COLO829 (cell line): ENCODE data around the gene AQP7.
"Not testable (repeated sequence)": the region's sequence is repeated elsewhere in the genome, so short reads cannot be mapped to it uniquely, and the experiment has no call there.

Source experiments
- DNase-seq: peaks from one replicate; pipeline ENCODE4 v3.0.0; 2012; ENCODE audit warnings: low spot score

AQP7 gene

GRCh38 chr9:33433871-33434270 is 31.5 kb upstream of the AQP7 start:
- no peak for DNase-seq

- DNase-seq = no peak
These were observed 29.1 kb upstream of the AQP7 start for GRCh38 chr9:33431420-33431819.

DNA sequence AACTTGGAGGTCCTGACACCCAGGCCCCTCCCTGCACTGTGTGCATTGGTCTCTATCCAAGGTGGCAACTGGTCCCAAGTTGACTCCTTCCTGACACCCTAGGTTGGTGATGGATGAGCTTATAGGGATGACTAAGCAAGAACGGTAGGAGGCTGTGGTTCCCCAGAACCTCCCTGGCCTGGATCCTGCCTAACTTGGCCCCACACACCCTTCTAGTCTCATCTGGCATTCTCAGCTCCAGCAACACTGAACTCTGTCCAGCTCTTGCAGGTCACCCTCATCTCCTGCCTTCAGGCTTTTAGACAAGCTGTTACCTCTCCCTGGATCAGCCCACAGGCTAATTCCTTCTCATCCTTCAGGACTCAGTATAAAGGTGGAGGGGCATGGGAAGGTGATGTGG is 28.6 kb upstream of the AQP7 start:
- DNase-seq = no peak

- DNase-seq = no peak
These were observed 27.1 kb upstream of the AQP7 start for GRCh38 chr9:33429256-33429985.

DNA sequence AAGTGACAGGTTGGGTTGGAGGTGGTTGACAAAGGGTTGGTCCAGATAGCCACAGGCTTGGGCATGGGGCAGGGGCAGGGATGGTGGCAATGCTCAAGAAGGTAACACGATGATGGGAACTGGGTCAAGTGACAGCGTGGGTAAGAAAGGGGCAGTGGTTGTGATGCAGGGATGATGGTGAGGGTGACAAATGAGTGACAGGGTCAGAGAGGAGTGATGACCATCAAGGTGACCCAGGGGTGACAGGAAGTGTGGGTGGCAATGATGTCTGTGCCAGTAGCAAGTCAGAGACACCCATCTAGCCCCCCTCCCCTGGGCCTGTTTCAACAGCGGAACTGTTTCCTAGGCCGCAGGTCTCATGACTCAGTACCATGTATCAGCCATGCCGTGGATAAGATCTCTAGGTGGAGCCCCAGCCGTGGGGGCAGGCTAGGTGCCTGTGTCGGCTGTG is 24.5 kb upstream of the AQP7 start:
- DNase-seq = no peak

DNA sequence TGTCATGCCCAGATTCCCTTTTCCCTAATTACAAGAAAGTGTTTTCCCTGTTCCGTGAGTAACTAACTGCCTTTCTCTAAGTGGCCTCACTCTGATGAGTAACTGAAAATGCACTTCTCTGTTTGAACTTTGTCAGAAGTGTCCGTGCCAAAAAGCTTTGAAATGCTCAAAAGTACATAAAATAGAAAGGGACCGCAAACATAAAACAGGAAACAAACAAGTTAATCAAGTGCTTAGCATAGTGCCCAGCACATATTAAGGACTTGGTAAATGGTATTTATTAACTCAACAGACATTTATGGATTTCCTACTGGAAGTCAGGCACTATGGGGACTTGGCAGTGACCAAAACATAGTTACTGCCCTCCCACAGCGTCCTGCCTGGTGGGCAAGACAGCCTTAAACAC is 22.8 kb upstream of the AQP7 start:
- no peak for DNase-seq

- not testable (repeated sequence) for DNase-seq
These were observed 22.1 kb upstream of the AQP7 start for GRCh38 chr9:33424492-33424891.

- not testable (repeated sequence) for DNase-seq
These were observed 21.7 kb upstream of the AQP7 start for GRCh38 chr9:33424043-33424442.

DNA sequence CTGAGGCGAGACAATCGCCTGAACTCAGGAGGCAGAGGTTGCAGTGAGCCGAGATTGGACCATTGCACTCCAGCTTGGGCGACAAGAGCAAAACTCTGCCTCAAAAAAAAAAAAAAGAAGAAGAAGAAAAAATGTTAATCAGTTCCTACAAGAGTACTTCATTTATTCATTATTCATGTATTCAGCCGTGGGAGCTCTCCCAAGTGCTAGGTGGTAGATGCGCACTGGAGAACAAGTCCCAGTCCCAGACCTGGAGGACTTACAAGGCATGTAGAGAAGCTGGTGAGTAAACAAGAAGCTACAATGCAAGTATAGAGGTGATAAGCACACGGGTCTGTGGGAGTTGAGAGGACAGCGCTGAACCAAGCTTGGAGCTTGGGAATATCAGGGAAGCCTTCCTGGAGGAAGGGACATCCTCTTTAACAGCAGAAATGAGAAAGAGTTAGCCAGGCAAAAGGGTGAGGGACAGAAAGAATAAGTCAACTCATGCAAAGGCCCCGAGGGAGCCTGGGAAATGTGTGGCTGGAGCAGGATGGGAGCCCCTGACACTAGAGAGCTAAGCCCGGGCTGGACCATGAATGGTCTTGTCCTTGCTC is 17.4 kb upstream of the AQP7 start:
- DNase-seq = no peak

GRCh38 chr9:33418090-33418489 is 15.7 kb upstream of the AQP7 start:
- DNase-seq = no peak

- no peak for DNase-seq
These were observed 14.6 kb upstream of the AQP7 start for GRCh38 chr9:33416996-33417395.

DNA sequence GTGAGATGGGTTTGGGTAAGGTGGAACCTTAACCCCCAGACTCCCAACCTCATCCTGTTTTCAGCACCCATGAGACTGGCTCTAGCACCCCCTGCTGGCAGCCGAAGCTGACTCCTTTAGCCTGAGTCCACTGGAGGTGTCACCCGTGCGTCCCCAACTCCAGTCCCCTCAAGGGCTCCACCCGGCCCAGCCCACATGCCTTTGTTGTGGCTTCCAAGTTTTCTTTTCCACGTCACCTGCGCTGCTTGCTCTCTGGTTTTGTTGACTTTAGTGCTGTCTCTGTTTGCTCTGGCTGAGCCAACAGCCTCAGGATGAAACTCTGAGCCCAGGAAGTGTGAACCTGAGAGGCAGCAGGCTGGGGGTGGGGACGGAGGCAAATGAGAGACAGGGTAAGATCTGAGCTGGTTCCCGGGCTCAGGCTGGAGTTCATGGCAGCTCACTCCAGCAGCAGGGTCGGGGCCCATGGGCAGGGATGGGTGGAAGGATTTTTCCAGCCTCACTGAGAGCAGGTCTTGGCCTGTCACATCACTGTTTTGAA is 13.2 kb upstream of the AQP7 start:
- peak; percentile 28 for DNase-seq

- no peak for DNase-seq
These were observed 12.6 kb upstream of the AQP7 start for GRCh38 chr9:33414889-33415500.

DNA sequence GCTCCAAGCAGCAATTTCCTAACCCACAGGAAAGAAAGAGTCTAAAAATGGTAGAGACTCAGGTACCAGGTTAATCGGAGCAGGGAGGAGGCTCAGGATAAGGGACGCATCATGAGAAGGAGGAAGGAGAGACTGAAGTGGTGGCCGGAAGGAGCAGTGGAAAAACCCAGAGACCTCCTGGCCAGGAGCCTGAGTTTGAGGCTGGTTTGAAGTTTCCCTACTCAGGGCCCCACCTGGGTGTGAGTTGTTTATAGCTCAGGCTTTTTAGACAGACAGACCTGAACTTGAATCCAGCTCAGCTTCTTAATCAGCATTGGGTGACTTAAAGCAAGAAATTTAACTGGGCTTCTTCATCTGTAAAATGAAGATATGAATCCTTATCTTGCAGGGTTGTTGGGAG is 11.9 kb upstream of the AQP7 start:
- DNase-seq = no peak

DNA sequence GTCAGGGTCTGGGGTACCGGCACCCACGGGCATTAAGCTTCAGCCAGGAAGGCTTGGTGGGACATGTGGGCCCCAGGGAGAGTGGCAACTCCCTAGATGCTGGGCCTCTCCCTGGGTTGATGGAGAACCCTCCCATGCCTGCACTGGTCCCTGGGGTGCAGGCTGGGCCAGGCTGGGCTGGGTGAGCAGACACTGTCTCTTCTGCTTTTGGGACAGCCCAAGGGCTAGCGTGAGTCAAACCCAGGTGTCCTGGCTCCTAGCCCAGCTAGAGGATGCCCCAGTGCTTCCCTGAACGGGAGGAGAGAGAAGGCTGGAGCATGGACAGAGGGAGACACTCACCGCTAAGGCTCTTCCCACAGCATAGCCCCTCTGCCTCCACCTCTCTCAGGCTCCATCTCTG is 5.7 kb upstream of the AQP7 start:
- DNase-seq = no peak

GRCh38 chr9:33407061-33407460 is 4.7 kb upstream of the AQP7 start:
- DNase-seq = no peak

DNA sequence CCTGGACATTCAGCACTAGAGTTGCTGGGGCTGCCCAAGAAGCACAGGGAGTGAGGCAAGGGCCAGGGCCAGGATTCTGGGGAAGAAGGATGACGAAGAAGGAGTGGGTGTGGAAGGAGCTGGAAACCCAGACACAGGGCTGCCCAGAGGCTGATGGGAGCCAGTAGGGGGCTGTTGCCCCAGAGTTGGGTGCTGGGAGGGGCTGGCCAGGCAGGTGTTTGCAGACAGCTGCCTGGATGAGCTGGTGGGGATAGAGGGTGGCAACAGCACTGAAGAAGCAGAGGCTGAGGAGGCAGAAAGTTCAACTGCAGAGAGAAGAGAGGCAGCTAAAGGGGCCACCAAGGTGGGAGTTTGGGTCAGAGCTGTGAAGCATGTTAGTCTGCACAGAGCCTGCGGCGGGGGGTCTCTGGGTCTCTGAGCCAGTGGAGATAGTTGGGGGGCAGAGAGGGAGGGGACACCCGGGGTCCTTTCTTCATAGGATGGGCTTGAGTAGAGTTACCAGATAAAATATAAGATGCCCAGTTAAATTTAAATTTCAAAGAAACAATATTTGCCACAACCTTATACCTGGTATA is 2.5 kb upstream of the AQP7 start:
- no peak for DNase-seq

GRCh38 chr9:33403941-33404787 is 1.8 kb upstream of the AQP7 start:
- DNase-seq = peak; percentile 29

DNA sequence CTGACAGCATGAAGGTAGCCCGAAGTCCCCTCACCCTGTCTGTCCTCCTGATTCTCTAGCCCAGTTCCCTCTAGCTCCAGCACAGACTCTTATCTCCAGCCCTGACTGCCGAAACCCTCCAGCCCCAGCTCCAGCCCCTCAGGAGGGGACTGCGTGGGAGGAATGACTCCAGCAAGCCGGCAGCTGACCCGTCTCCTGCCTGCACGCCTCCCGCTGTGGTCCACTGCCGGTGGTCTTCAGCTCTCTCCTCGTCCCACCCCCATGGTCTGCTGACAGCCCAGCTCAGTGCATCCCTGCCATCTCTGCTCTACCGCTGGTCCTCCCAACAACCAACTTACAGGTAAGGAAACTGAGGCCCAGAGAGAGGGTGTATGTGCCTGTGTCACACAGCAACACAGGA is 559 bp downstream of the AQP7 start:
- not testable (repeated sequence) for DNase-seq

DNA sequence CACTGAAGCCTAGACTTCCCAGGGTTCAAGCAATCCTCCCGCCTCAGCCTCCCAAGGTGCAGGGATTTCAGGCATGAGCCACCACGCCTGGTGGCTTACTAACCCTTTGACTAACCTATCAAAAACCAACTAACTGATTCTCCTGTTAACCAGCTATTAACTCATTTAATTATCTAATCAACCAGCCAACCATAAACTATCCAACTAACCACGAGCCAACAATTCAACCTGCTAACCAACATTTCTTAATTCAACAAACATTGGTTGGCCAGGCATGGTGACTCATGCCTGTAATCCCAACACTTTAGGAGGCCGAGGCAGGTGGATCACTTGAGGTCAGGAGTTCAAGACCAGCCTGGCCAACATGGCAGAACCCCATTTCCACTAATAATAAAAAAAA is 3.3 kb downstream of the AQP7 start:
- not testable (repeated sequence) for DNase-seq

DNA sequence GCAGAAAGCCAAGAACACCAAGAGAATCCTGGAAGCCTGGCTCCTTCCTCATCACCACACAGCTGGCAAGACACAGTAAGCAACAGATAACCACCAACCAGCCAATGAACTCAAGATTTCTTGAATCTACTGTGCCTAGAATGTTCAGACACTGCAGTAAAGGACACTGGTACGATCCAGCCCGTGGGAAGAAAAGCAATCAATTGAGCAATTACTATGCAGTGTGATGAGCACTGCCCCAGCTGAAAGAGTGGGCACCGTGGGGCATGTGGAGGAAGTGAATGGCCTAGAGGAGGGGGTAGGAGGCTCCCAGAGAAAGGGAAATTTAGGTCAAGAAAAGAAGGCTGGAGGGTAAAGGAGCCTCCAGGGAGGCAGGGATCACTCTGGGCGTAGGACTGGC is 4.6 kb downstream of the AQP7 start:
- DNase-seq = not testable (repeated sequence)
